Measurements from ENCODE around the gene VPS54. TPM values are rescaled to one million over a fixed set of nuclear protein-coding genes. Genes with fewer than 3 reads are reported as not detected.

VPS54 gene
- polyA plus RNA-seq, 3 donors: 11.4 to 17.3 (median 11.5) TPM

- peaks cover 0 to 11% of the 10 kb centered on the region in 2 donors for H3K4me1 ChIP-seq (ENCODE audit: control insufficient read depth in 1 of 2, insufficient read depth in 2 of 2, low read length in 2 of 2)
- Mint-ChIP-seq H3K36me3 (no peaks in the 10 kb centered on the region), H3K27me3 (ENCODE audit: low read depth in 3 of 3) (peaks cover 0 to 2% (median 2%) of the 10 kb centered on the region in 3 donors), H3K4me3 (no peak overlapping the region), H3K27ac (no peak overlapping the region), H3K4me1 (peaks cover 6% of the 10 kb centered on the region), H3K9me3 (no peaks in the 10 kb centered on the region)
- H3K27ac ChIP-seq (ENCODE audit: low read depth in 1 of 2, low read length in 2 of 2): no peak overlapping the region
- H3K36me3 ChIP-seq (replicated peaks in 1 of 2; ENCODE audit: control insufficient read depth in 1 of 2, insufficient read depth in 2 of 2, low read length in 2 of 2): no peaks in the 10 kb centered on the region
- no peaks in the 10 kb centered on the region for H3K27me3 ChIP-seq (ENCODE audit: control insufficient read depth in 2 of 2, insufficient read depth in 2 of 2, low read length in 2 of 2)
- H3K9ac ChIP-seq (ENCODE audit: insufficient read depth, low read length, poor library complexity, severe bottlenecking): no peak overlapping the region
- no peak for DNase-seq
- no peak overlapping the region for H3K4me3 ChIP-seq (replicated peaks in 1 of 3; ENCODE audit: low read depth in 2 of 3, low read length in 3 of 3)
- H4K20me1 ChIP-seq (ENCODE audit: insufficient read depth, low read length): no peaks in the 10 kb centered on the region
- no peaks in the 10 kb centered on the region for H3K79me2 ChIP-seq (ENCODE audit: insufficient read depth, low read length)
- TF ChIP-seq, protein P1, sequence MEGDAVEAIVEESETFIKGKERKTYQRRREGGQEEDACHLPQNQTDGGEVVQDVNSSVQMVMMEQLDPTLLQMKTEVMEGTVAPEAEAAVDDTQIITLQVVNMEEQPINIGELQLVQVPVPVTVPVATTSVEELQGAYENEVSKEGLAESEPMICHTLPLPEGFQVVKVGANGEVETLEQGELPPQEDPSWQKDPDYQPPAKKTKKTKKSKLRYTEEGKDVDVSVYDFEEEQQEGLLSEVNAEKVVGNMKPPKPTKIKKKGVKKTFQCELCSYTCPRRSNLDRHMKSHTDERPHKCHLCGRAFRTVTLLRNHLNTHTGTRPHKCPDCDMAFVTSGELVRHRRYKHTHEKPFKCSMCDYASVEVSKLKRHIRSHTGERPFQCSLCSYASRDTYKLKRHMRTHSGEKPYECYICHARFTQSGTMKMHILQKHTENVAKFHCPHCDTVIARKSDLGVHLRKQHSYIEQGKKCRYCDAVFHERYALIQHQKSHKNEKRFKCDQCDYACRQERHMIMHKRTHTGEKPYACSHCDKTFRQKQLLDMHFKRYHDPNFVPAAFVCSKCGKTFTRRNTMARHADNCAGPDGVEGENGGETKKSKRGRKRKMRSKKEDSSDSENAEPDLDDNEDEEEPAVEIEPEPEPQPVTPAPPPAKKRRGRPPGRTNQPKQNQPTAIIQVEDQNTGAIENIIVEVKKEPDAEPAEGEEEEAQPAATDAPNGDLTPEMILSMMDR (IDR thresholded peaks at IDR 0.05): no peak
- no peaks in the 10 kb centered on the region for H3K9me3 ChIP-seq (replicated peaks in 1 of 2; ENCODE audit: control insufficient read depth in 1 of 2, insufficient read depth in 1 of 2, low read length in 2 of 2)
- no peak overlapping the region for H2AFZ ChIP-seq (ENCODE audit: insufficient read depth, low read depth, low read length, poor library complexity, severe bottlenecking)
- no peak overlapping the region for H3K4me2 ChIP-seq (replicated peaks; ENCODE audit: extremely low read depth, low read length, poor library complexity, severe bottlenecking)
- intact Hi-C loops (cut with micrococcal nuclease): loop anchor here in 1 of 2 donors (10.0 kb wide), 1 partner anchor 426 kb away; no protein-coding TSS in a partner anchor
Measured at GRCh38 chr2:64059270-64059669, 40.0 kb upstream of the VPS54 start.

GRCh38 chr2:64056021-64056420 is 36.8 kb upstream of the VPS54 start:
- H3K4me2 ChIP-seq (replicated peaks; ENCODE audit: extremely low read depth, low read length, poor library complexity, severe bottlenecking): no peak overlapping the region
- H3K9me3 Mint-ChIP-seq: no peaks in the 10 kb centered on the region
- no peaks in the 10 kb centered on the region for H3K27me3 ChIP-seq (ENCODE audit: control insufficient read depth in 2 of 2, insufficient read depth in 2 of 2, low read length in 2 of 2)

More at GRCh38 chr2:64056021-64056420, 36.8 kb upstream of the VPS54 start:
- Mint-ChIP-seq H3K4me3 (no peak overlapping the region), H3K36me3 (no peaks in the 10 kb centered on the region), H3K4me1 (peaks cover 8% of the 10 kb centered on the region), H3K27ac (no peak overlapping the region), H3K27me3 (ENCODE audit: low read depth in 3 of 3) (peaks cover 1 to 3% (median 2%) of the 10 kb centered on the region in 3 donors)
- intact Hi-C loops (cut with micrococcal nuclease): loop anchor here in 1 of 2 donors (10.0 kb wide), 1 partner anchor 429 kb away; no protein-coding TSS in a partner anchor
- Histone ChIP-seq H3K4me3 (replicated peaks in 1 of 3; ENCODE audit: low read depth in 2 of 3, low read length in 3 of 3) (no peak overlapping the region), H4K20me1 (ENCODE audit: insufficient read depth, low read length) (no peaks in the 10 kb centered on the region), H3K36me3 (replicated peaks in 1 of 2; ENCODE audit: control insufficient read depth in 1 of 2, insufficient read depth in 2 of 2, low read length in 2 of 2) (no peaks in the 10 kb centered on the region), H3K79me2 (ENCODE audit: insufficient read depth, low read length) (no peaks in the 10 kb centered on the region), H3K27ac (ENCODE audit: low read depth in 1 of 2, low read length in 2 of 2) (no peak overlapping the region), H3K9ac (ENCODE audit: insufficient read depth, low read length, poor library complexity, severe bottlenecking) (no peak overlapping the region), H2AFZ (ENCODE audit: insufficient read depth, low read depth, low read length, poor library complexity, severe bottlenecking) (no peak overlapping the region), H3K9me3 (replicated peaks in 1 of 2; ENCODE audit: control insufficient read depth in 1 of 2, insufficient read depth in 1 of 2, low read length in 2 of 2) (no peaks in the 10 kb centered on the region), H3K4me1 (ENCODE audit: control insufficient read depth in 1 of 2, insufficient read depth in 2 of 2, low read length in 2 of 2) (peaks cover 5 to 7% of the 10 kb centered on the region in 2 donors)
- no peak for DNase-seq
- TF ChIP-seq, protein P1 (IDR thresholded peaks at IDR 0.05): no peak
- WGBS (ENCODE audit: insufficient coverage): no CpG with 5 or more reads among the region's 2 CpGs
